Myocyte (in vitro differentiated cells): ENCODE measurements around the gene CABYR. TPM values are rescaled to one million over a fixed set of nuclear protein-coding genes. Genes with fewer than 3 reads are reported as not detected.
"Not testable (repeated sequence)": the region's sequence is repeated elsewhere in the genome, so short reads cannot be mapped to it uniquely, and the experiment has no call there.

ENCODE experiments used
- DNase-seq: peaks from one replicate; pipeline ENCODE4 v3.0.0-alpha.2; 2012; ENCODE audit warnings: low read depth
- total RNA-seq: library from RNA; depleted of rRNA; stranded (reverse); fragments of >200 nt; gene quantifications from 2 replicates; pipeline ENCODE4 v1.2.3, GENCODE V29; 2014

CABYR gene
- total RNA-seq, 1 donor from 2014 or later, result 1.4 TPM

DNA sequence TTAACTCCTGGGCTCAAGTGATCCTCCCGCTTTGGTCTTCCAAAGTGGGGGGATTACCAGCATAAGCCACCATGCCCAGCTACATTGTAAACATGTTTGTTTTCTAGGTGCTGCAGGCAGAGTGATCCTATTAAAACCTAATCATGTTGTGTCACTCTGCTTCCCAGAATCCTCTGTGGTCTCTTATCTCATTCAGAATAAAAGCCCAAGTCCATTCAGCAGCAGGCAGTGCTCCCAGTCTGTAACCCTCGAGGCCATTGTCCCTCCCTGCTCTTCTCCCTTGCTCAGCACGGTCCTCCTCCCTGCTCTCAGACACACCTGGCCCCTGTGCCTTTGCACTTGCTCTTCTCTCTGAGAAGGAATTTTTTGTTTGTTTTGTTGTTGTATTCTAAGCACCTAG lies 11.1 kb upstream of the CABYR start:
- DNase-seq, result no peak

DNA sequence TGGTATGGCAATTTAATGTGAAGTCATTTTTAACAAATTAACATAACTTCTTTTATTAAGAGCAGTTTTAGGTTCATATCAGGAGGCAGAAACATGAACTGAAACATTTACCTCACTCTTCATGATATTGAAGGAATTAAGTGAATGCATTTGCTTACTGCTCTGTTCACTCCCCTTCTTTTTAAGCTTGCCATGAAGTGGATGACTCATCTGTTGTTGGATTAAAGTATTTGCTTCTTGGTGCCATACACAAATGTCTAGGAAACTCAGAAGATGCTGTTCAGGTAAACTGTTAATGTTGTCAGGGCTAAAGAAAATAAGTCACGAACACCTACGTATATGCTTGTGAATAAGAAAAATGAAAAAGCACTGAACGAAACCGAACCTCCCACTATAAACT lies 10.2 kb upstream of the CABYR start:
- DNase-seq, result no peak

DNA sequence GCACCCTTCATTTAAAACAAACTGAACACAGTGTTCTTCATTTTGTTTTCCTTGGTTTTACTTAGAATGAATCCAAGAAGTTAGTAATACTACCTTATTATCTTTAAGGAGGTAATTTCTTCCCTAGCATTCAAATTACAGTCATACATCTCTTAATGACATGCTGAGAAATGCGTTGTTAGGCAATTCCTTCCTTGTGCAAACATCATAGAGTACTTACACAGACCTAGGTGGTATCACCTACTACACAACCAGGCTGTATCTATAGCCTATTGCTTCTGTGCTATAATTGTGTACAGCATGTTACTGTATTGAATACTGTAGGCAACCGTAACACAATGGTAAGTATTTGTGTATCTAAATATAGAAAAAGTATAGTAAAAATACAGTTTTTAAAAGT lies 8.4 kb upstream of the CABYR start:
- no peak for DNase-seq

DNA sequence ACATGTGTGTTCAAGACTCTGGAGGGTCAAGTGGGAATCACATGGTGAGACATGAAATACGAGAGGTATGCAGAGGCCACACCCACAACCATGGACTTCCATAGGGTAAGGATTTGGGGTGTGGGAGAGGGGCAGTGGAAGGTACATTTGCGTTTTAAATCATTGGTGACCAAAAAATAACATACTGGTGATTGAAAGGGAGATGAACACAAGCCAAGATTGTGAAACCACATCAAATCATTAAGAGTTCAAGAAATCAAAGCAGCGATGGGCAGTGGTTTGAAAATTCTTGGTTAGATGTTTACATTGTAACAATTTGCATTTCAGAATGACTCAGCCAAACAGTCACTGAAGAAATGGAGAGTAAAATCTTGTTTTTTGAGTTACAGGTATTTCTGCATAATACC lies 1.9 kb upstream of the CABYR start:
- no peak for DNase-seq

DNA sequence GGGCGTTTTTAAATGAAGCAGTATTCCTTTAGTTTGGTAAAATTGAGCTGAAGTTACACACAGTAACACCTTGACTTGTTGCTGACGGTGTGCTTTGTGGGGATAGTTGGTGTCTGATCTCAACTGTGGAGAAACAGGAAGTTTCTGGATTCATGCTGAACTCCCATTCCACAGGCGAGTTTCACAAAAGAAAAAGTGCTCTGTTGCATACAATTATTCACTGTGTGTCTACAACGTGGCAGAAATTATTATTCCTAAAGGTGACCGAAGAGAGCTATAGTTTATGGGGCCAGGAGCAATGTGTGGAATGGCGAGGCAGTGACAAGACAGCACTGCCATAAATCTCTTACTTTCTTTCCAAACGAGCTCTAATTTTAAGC lies 463 bp upstream of the CABYR start:
- no peak for DNase-seq

DNA sequence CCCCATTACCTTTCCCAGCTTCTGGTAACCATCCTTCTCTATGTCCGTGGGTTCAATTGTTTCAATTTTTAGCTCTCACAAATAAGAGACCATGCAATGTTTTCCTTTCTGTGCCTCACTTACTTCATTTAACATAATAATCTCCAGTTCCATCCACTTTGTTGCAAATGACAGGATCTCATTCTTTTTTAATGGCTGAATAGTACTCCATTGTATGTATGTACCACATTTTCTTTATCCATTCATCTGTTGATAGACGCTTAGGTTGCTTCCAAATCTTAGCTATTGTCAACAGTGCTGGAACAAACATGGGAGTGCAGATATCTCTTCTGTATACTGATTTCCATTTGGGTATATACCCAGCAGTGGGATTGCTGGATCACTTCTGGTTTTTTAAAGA lies 1.8 kb downstream of the CABYR start:
- no peak for DNase-seq

DNA sequence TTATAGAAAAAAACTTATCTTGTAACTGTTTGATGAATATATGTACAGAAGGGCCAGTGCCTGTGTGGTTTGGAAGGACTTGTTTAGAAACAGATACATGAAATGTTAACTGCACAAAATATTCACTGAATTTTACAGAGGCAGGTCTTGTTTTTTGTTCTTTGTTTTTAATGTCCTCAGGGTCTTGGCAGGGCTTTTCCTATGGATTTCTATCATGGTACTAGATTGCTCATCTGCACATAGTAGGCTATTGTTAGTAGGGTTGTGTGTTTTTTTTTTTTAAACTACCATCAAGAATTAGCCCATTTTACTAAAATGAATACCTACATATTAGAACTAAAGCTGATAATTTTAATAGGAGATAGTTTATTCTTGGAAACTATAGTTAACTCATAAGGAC lies 3.5 kb downstream of the CABYR start:
- no peak for DNase-seq

DNA sequence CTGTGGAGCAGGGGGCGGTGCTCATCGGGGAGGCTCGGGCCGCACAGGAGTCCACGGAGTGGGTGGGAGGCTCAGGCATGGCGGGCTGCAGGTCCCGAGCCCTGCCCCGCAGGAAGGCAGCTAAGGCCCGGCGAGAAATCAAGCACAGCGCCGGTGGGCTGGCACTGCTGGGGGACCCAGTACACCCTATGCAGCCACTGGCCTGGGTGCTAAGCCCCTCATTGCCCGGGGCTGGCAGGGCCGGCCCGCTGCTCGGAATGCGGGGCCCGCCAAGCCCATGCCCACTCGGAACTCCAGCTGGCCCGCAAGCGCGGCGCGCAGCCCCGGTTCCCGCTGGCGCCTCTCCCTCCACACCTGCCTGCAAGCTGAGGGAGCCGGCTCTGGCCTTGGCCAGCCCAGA lies 10.7 kb downstream of the CABYR start:
- DNase-seq, result not testable (repeated sequence)

DNA sequence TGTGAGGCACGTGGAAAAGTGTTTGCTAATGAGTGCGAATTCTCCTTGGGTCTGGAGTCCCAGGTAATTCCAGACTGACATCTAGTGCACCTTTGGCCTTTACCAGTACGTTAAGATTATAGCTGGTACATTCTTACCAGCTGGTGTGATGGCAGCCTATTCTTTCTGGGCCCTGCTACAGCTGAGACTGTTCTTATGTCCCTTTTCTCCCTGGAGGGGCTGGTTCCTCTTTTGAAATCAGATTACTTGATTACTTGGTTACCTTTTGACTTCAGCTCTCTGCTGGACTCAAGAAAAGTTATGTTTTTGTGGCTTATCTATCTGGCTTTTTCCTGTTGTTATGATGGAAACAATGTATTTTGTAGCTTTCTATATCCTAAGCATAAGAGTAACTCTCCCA lies 14.5 kb downstream of the CABYR start:
- no peak for DNase-seq

DNA sequence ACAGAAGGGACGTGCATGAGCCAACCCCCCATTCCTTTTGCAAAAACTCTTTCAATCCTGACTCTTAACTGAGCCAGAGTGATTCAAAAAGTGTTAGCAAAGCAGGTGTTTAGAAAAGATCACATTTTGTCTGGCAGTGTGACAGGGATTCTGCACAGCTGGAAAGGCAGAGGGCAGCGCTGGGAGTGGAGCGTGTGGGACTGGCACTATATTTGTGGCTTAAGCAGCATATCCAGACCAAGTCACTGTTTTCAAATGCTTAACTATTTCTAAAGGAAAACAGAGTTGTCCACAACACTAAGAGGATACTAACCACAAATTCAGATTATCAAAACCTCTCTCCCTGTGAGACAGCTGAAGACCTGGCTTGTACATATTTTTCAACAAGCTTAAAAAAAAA lies 19.0 kb downstream of the CABYR start:
- peak; percentile 62 for DNase-seq

DNA sequence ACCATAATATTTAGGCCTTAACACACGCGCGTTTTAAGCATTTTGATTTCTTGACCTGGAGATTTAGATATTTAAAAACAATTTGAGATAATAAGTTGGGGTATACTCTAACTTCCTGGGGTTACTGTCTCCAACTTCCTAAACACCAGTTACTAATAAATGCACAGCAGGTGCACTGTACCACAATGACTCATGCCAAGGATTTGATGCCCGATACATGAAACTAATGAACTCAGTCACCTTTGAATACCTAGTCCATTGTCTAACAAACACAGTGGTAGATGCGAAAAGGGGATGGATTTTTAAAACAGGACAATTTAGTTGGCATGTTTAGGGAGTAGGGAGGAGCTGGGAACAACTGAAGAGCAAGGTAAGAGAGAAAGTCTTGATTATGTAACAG lies 21.2 kb downstream of the CABYR start:
- peak; percentile 78 for DNase-seq

DNA sequence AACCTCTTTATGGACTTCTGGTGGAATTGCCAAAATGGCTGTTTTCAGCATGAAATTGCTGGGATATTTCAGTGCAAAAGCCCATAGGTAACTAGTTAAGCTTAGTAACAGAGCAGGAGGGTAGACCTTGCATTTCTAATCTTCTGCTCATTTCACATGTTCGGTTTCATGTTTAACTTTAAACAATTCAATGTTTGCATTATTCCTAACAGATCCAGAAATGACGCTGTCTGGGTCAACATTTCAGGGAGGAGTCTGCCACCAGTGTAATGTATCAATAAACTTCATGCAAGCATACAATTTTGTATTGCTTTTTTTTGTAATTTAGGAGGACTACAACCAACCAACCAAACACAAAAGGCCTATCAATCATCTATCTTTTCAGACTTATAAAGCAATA lies 22.4 kb downstream of the CABYR start:
- no peak for DNase-seq

DNA sequence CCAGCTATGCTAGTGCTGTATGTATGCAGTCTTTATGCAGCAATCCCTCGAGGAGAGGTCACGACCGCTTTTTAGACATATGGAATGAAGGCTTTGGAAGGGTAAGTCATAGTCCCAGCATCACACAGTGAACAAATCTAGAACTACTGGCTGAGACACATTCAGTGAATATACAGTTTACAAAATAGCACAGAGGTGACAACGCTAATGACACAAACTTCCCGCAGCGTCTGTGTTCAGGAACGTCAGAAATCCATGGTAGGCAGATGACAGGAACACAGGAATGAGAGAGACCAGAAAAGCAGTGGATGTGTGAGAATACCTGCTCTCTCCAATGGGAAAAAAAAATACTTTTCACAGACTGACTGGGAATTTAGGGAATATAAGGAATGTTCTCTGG lies 29.6 kb downstream of the CABYR start:
- no peak for DNase-seq

DNA sequence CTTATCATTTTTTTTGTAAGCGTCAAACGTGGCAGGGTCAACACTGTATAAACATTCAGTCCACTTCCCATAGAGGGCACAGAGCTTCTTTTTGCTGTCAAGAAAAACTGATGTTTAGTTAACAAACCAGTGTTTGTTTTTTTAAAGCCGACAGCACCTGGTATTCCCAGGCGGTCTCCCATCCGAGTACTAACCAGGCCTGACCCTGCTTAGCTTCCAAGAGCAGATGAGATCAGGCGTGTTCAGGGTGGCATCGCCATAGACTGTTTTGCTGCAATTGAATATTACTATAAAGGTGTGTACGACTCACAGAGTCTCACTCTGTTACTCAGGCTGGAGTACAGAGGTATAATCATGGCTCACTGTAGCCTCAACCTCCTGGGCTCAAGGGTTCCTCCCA lies 31.5 kb downstream of the CABYR start:
- no peak for DNase-seq

DNA sequence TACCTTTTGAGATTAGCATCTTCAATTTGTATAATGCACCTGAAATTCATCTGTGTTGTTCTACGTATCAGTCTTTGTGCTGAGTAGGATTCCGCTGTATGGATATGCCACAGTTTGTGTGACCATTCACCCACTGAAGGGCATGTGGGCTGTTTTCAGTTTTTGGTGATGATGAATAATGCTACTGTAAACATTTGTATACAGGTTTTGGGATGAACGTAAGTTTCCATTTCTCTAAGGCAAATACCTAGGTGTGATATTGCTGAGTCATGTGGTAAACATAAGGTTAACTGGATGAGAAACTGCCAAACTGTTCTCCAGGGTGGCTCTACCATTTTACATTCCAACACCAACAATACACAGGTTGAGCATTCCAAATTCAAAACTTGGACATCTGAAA lies 35.1 kb downstream of the CABYR start:
- no peak for DNase-seq

DNA sequence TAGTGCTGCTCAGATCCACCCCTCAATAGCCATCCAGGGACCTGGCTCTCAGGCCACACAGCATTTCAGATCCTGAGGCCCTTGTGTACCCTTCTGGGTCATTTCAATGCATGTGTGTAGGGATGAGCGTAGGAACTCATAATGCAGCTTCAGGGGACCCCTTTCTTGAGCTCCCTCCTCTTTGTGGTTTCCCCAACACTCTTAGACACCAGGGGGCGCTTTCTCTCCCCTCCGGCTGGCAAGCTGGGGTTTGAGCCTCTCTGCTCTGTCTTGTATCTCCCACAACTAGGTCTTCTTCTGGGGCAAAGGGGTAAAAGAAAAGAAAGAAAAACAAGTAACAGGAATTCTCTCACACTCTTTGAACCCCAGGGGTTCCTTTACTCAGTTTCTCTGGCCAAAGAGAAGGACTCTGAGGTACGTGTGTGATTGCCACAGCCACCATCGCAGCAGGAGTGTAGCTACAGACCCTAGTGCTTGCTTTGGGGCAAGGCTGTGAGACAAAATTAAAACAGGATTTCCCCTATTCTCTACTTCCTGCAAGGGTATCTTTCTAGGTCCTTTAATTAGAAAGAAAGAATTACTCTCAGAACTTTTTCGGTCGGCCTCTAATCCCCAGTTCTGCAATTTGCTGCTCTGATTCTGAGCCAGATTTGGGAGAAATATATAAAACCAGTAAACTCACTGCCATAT lies 38.0 kb downstream of the CABYR start:
- peak; percentile 55 for DNase-seq

DNA sequence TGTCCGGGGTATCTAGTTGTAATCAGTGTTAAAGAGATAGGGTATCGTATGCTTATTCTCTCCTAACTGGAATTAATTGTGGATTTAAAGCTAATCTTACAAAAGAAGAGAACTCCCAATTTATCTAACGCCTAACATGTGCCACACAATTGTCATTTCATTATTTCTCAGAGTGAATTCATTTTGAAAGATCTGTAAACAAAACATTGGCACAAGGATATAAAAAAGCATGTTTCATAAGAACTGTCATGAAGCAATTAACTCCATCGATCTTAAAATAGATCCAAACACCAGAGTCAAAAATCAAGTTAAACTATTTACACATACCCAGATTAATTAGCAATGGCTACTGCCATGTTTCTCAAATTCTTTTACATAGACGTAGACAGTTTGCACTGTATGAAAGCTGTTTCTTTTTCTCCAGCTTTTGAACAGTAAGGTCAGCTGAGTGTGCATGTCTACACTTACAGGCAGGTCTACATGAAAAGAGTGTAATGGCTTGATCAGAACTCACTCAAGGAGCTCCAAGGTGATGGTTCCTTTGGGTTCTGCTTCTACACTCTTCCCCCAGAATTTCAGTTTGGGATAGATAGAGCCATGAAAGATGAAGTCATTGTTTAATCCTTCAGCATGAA lies 38.8 kb downstream of the CABYR start:
- DNase-seq, result no peak

DNA sequence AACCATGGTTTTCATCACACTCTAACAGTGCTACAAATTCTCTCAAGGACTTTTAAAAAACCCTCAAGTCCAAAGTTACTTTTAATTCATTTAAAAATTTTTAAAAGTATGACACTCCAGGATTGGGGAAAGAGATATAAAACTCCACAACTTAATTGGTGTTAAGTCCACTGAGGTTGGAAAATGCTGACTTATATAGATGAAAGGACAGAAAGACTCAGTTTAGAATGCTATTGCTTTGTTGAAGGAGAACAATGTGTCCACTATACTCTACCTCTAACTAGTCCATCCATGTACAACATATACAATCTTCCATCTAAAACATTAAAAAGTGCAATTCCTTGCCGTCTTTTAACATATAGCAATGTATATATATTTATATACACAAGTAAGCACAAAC lies 41.2 kb downstream of the CABYR start:
- DNase-seq, result no peak

DNA sequence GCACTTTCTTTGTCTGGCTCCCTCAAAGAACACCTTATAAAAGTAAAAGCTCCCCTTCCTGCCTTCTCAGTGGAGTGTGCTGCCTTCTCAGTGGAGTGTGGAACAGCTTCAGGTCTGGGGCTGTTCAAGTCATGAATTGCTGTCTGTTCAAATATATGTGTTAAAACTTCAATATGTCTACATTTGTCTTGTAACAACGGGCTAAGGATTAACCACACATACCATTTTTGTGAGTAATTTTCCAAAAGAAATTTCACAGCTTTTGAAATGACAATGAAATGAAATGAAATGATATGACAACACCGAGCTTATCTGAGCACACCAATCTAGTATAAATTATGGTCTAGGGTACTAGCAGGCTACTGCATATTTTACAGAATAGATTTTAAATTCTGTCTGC lies 42.9 kb downstream of the CABYR start:
- DNase-seq, result no peak

DNA sequence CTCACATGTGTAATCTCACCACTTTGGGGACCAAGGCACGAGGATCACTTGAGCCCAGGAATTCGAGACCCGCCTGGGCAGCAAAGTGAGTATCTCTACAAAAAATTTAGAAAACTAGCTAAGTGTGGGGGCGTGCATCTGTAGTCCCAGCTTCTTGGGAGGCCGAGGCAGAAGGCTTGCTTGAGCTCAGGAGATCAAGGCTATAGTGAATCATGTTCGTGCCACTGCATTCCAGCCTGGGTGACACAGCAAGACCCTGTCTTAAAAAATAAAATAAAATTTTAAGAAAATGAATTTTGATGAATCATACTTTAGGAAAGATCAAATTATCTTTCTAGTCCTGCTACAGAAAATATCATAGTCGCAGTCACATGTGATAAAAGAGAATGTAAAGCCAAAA lies 46.9 kb downstream of the CABYR start:
- no peak for DNase-seq

DNA sequence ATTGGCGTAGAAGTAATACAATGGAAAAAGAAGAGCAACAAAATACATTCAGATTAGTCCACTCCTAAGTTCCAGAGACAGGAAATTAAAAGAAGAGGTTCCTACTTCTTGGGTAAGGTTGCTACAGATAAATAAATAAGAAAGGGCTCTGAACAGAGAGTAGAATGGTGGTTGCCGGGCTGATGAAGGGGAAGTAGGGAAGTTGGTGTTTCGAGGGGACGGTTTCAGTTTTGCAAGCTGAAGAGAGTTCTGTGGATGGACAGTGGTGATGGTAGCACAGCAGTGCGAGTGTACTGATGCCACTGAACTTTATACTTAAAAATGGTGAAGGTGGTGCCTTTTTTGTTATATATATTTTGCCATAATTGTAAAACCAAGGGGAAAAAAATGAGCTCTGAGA lies 48.2 kb downstream of the CABYR start:
- no peak for DNase-seq

DNA sequence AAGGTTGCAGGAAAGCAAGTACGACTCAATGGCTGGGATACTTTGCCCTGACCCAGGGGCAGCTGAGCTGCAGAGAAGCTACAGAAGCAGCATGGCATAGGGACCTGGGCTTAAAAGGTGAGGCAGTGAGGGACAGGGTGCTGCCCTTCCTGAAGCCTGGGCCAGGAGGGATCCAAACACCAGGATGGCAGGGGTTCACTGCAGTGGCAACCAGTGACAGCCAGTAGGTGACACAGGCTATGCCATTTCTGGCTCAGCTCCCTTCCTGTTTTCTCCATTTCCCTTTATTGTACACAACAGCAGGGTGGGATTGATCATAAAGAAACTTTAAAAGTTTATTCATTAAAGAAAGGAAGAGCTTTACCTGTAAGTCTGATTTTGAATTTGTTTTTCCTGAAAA lies 48.8 kb downstream of the CABYR start:
- no peak for DNase-seq

DNA sequence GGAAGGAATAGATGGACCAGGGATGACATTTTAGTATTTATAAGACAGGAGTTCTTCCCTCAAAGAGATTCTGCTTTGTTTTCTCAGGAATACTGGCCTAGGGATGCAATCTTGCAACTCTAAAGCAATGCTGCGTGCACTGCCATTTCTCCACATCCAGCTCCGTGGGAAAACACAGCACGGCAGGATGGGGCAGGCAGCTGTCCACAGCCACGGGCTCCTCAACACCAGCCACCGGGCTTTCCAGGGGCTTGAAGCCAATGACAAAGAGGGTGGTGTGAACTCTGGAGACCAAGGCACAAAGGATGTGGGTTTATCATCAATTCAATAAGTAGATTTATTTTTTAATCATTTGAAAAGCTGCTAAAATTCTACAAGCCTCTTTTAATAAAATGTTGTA lies 49.3 kb downstream of the CABYR start:
- no peak for DNase-seq
